Thymus (tissue), 11 donors: ENCODE measurements around the gene TMEM229B. TPM values are rescaled to one million over a fixed set of nuclear protein-coding genes. Genes with fewer than 3 reads are reported as not detected.

Experiments used
- DNase-seq, 9 donors: peaks; one replicate each; pipeline ENCODE4 v3.0.0-alpha.2; 2013; ENCODE audit warnings: low spot score in 9 of 9, low read depth in 6 of 9, missing footprints in 1 of 9
- H3K27ac ChIP-seq, 2 donors: one replicate each; pipeline ENCODE4 v1.5.1; 2013; ENCODE audit warnings: control low read depth in 1 of 2, low read depth in 1 of 2, low read length in 1 of 2, mild to moderate bottlenecking in 1 of 2, moderate library complexity in 1 of 2
- H3K27me3 ChIP-seq, 2 donors: one replicate each; pipeline ENCODE4 v1.5.1; 2013; ENCODE audit warnings: low read length in 1 of 2; ENCODE audit not compliant: control insufficient read depth in 2 of 2, insufficient read depth in 1 of 2
- H3K36me3 ChIP-seq, 2 donors: one replicate each; pipeline ENCODE4 v1.5.1; 2013; ENCODE audit warnings: low read length in 1 of 2, mild to moderate bottlenecking in 1 of 2, moderate library complexity in 1 of 2; ENCODE audit not compliant: control insufficient read depth in 2 of 2, insufficient read depth in 2 of 2
- H3K4me1 ChIP-seq, 2 donors: one replicate each; pipeline ENCODE4 v1.5.1; 2013; ENCODE audit warnings: low read length in 2 of 2; ENCODE audit not compliant: control insufficient read depth in 2 of 2, insufficient read depth in 2 of 2
- H3K4me3 ChIP-seq, 2 donors: one replicate each; pipeline ENCODE4 v1.5.1; 2013; ENCODE audit warnings: low read length in 2 of 2, control low read depth in 1 of 2, mild to moderate bottlenecking in 1 of 2
- H3K9me3 ChIP-seq, 2 donors: one replicate each; pipeline ENCODE4 v1.5.1; 2013; ENCODE audit warnings: low read length in 1 of 2, mild to moderate bottlenecking in 1 of 2; ENCODE audit not compliant: control insufficient read depth in 2 of 2, insufficient read depth in 1 of 2
- WGBS: extraction: QIAGEN DNeasy Blood & Tissue Kit; methylation state at CpG from one replicate; pipeline ENCODE4 v1.1.7; 2013; 5-methylcytosine and 5-hydroxymethylcytosine counted together
- polyA plus RNA-seq: library from polyadenylated mRNA; stranded (reverse); fragments of 200-250 nt; gene quantifications from one replicate; pipeline ENCODE4 v1.2.3, GENCODE V29; 2013
- total RNA-seq: library from RNA; stranded (reverse); fragments of 120-200 nt; gene quantifications from one replicate; pipeline ENCODE4 v1.2.4, GENCODE V29; 2013
- donor health status: healthy.

Gene TMEM229B
- total and polyA plus RNA-seq, 2 donors = 6.6 to 13.7 TPM

DNA sequence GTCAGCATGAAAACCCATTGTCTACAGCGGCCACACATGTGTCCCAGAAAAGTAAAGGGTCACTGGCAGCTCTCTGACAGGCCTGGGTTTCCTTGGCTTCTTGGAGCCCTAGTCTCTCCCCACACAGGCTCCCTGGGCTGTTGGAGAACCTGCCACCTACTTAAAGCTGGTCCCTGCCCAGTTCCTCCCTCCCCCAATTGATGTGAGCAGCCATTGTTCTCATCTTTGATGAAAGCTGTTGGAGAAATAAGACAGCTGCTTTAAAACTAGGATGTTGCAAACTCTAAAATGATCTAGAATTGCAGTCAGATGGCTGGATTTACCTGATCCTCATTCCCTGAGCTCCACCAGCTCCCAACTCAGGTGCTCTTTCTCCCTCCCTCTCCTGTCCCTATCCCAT, 39.8 kb upstream of the TMEM229B start:
- H3K4me1 ChIP-seq = peaks cover 4 to 6% of the 10 kb centered on the region in 2 donors
- 96% methylated on average over 1 of the region's 1 CpG for WGBS
- no peak overlapping the region for H3K4me3 ChIP-seq
- DNase-seq = no peak
- H3K27ac ChIP-seq = no peak overlapping the region
- peaks cover 18 to 72% of the 10 kb centered on the region in 2 donors for H3K27me3 ChIP-seq
- no peaks in the 10 kb centered on the region for H3K36me3 ChIP-seq
- H3K9me3 ChIP-seq = no peaks in the 10 kb centered on the region

DNA sequence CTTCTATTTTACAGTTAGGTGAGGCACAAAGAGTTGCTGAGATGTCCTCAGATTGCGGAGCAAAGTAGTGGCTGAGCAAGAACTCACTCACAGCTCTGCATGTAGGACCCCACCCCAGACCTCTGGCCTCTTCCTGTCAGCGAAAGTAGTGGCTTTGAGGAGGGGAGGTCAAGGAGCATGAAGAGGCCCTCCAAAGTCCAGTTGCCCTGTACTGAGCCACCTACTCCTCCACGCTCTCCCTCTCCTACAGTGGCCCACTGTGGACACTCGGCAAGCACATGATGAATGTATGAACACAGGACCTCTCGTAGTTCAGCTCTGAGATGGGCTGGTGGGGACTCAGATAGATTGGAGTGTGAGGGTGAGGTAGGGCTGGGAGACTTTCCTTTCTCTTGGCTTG, 39.2 kb upstream of the TMEM229B start:
- H3K4me1 ChIP-seq = peaks cover 4 to 5% of the 10 kb centered on the region in 2 donors
- H3K36me3 ChIP-seq = no peaks in the 10 kb centered on the region
- WGBS = 95% methylated on average over 5 of the region's 5 CpGs
- H3K27ac ChIP-seq = no peak overlapping the region
- peaks cover 17 to 69% of the 10 kb centered on the region in 2 donors for H3K27me3 ChIP-seq
- no peaks in the 10 kb centered on the region for H3K9me3 ChIP-seq
- DNase-seq = no peak
- H3K4me3 ChIP-seq = no peak overlapping the region

DNA sequence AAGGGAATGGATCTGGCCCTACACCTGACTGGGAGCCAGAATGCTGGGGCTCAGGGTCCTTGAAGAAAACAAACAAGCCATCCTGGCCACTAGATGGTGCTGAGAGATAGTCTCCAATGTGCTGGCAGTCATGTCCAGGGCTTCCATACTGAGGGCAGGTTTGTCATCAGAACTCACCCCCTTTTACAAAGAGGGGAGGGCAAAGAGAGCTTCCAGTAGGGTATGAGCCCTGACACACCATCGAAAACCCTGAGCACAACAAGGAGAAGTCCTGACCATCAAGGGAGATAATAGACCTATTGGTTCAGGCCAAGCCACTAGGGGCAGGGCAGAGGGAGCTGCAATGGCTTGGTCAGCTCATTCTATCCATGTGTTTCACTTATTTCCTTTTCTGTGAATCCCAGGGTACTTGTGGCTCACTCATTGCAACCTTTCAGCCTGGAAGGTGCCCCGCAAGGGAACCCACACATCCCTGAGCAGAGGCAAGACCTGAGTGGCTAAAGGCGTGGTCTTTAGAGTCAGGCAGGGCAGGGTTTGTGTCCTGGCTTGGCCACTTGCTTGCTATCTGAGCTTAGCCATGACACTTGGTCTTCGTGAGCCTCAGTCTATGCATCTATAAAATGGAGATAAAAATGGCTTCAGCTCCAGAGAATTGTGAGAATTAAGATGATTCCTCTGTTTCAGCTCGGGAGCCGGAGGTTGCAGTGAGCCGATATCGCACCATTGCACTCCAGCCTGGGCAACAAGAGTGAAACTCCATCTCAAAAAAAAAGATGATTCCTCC, 38.3 kb upstream of the TMEM229B start:
- no peaks in the 10 kb centered on the region for H3K4me1 ChIP-seq
- peak in 3 of 9 donors; percentile 32 to 77 (median 62) for DNase-seq
- no peaks in the 10 kb centered on the region for H3K36me3 ChIP-seq
- no peaks in the 10 kb centered on the region for H3K9me3 ChIP-seq
- H3K27me3 ChIP-seq = peaks cover 8 to 64% of the 10 kb centered on the region in 2 donors
- WGBS = 82% methylated on average over 8 of the region's 8 CpGs
- H3K27ac ChIP-seq = no peak overlapping the region
- no peak overlapping the region for H3K4me3 ChIP-seq

DNA sequence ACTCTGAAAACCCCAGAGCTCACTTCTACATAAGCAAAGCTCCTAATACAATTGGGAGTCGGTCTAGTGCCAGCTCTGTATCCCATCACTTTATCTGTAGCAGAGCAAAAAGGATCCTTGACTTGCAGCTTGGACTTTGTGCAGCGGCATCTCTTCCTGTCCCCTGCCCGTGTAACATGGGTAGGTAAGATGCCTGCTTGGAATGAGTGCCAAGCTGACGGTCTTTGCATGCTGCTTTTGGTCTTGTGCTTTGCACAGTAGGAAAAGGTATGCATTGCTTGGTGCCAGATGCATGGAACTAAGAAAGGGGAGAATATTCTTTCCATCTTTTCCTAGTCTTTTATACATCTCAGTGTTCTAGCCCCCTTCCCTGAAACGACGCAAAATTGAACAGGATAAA, 37.7 kb upstream of the TMEM229B start:
- Histone ChIP-seq H3K4me3 (no peak overlapping the region), H3K9me3 (no peaks in the 10 kb centered on the region), H3K36me3 (no peaks in the 10 kb centered on the region), H3K27me3 (peaks cover 7 to 57% of the 10 kb centered on the region in 2 donors), H3K4me1 (no peaks in the 10 kb centered on the region), H3K27ac (no peak overlapping the region)
- no peak for DNase-seq
- 68% methylated on average over 6 of the region's 6 CpGs for WGBS

DNA sequence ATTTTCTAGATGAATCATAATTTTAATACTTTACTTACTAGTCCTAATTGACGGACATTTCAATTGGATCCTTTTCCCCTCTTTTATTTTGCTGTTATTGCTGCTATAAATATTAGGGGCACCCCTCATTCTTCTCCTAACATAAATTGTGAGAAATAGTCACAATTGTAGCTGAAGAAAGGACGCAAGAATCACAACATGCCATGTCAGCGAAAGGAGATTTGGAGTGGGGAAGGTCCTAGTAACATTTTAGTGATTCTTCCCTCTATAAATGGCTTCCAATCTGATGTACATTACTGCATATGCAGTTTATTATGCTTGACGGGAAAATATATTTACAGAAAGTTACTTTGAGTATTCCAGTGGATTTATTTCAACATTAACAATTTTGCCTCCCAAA, 36.9 kb upstream of the TMEM229B start:
- Histone ChIP-seq H3K9me3 (no peaks in the 10 kb centered on the region), H3K27ac (no peak overlapping the region), H3K36me3 (no peaks in the 10 kb centered on the region), H3K4me3 (no peak overlapping the region), H3K4me1 (no peaks in the 10 kb centered on the region), H3K27me3 (peaks cover 9 to 49% of the 10 kb centered on the region in 2 donors)
- WGBS = 94% methylated on average over 4 of the region's 4 CpGs
- DNase-seq = no peak

DNA sequence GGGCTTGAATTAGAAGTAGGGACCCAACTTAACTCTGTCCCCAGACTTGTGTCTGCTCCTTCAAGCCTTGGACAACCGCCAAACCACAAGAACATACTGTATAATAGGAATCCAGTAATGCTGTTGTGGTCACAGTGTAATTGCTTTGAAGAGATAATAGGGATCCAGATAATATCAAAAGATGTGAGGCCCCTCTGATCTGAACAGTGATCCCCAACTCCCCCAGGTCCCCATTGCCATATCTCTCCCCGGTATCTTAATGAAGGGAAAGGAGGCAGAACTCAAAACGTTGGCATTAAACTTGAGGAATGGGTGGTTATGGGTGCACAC, 36.1 kb upstream of the TMEM229B start:
- H3K27ac ChIP-seq = no peak overlapping the region
- 13% methylated on average over 3 of the region's 3 CpGs for WGBS
- no peak for DNase-seq
- peaks cover 9 to 47% of the 10 kb centered on the region in 2 donors for H3K27me3 ChIP-seq
- no peaks in the 10 kb centered on the region for H3K4me1 ChIP-seq
- H3K36me3 ChIP-seq = no peaks in the 10 kb centered on the region
- H3K4me3 ChIP-seq = no peak overlapping the region
- H3K9me3 ChIP-seq = no peaks in the 10 kb centered on the region

DNA sequence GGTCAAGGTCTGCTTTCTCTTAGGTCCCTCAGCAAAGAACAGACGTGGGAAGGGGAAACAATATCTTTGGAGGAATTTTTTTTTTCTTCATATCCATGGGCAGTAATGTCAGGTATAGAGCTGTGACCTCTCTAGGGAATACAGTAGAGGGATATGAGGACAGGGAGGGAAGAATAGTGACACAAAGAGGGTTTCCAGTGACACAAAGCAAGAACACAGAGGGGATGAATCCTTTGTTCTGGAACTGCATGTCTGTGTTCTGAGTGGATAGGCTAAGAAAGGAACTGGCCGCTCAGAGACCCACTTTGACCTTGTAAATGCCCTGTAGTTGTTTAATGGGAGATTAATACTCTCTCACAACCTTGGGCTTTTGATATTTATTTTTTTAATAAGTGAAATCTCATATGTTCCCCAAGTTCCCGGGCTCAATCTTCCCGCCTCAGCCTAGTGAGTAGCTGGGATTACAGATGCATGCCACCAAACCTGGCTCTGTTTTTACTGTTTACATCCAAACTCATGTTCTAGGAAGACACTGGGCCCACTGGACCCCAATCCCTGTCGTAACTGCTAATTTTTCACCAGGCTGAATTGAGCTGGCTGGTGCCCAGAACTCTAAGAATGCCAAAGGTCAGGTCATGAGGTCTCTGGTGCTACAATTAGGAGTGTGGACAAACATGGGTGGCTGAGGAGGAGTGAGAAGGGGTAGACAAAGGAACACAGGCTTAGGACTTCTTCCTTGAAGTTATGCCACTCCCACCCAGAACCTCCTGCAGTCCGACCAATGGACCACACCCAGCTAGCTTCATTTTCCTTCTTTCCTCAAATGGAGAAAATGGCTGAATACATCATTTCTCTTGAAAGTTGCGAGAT, 35.5 kb upstream of the TMEM229B start:
- Histone ChIP-seq H3K4me1 (peaks cover 0 to 3% of the 10 kb centered on the region in 2 donors), H3K27ac (no peak overlapping the region), H3K9me3 (no peaks in the 10 kb centered on the region), H3K4me3 (no peak overlapping the region), H3K36me3 (no peaks in the 10 kb centered on the region), H3K27me3 (peaks cover 9 to 43% of the 10 kb centered on the region in 2 donors)
- DNase-seq = no peak
- WGBS = 70% methylated on average over 7 of the region's 7 CpGs

DNA sequence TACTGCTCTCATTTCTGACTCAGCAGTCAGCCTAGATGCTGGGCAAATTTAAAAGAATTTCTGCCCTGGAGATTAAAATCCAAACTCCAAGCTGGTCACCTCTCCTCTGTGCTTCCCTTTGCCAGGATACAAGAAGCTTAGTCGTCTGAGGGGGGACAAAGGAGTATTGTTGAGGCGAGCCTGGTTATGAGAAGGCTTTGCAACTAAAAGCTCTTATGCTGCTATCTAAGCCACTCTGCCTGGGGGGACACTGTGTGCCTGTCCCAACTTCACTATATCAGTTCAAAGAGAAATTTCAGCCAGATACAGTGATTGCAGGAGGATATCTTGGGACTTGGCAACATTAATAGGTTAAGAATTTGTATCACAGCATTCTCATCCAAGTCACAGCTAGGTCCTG, 33.7 kb upstream of the TMEM229B start:
- H3K27ac ChIP-seq = no peak overlapping the region
- H3K4me1 ChIP-seq = peaks cover 12 to 19% of the 10 kb centered on the region in 2 donors
- no peaks in the 10 kb centered on the region for H3K9me3 ChIP-seq
- no peak overlapping the region for H3K4me3 ChIP-seq
- WGBS = 79% methylated on average over 2 of the region's 2 CpGs
- no peaks in the 10 kb centered on the region for H3K36me3 ChIP-seq
- peaks cover 9 to 33% of the 10 kb centered on the region in 2 donors for H3K27me3 ChIP-seq
- no peak for DNase-seq

DNA sequence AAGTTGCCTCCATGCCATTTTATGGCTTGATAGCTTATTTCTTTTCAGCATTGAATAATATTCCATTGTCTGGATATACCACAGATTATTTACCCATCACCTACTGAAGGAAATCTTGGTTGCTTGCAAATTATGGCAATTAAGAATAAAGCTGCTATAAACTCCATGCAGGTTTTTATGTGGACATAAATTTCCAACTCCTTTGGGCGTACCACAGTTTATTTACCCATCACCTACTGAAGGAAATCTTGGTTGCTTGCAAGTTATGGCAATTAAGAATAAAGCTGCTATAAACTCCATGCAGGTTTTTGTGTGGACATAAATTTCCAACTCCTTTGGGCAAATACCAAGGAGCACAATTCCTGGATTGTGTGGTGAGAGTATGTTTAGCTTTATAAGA, 32.0 kb upstream of the TMEM229B start:
- 99% methylated on average over 1 of the region's 1 CpG for WGBS
- H3K27me3 ChIP-seq = peaks cover 6 to 30% of the 10 kb centered on the region in 2 donors
- H3K4me3 ChIP-seq = no peak overlapping the region
- H3K9me3 ChIP-seq = no peaks in the 10 kb centered on the region
- H3K36me3 ChIP-seq = no peaks in the 10 kb centered on the region
- no peak for DNase-seq
- H3K27ac ChIP-seq = no peak overlapping the region
- H3K4me1 ChIP-seq = peaks cover 14 to 35% of the 10 kb centered on the region in 2 donors
